NCI-H510A treated with DMSO at 0.1 percent for 48 hours (cell line): Measurements from ENCODE around the gene ZNF324.
"Not testable (repeated sequence)": the region's sequence is repeated elsewhere in the genome, so short reads cannot be mapped to it uniquely, and the experiment has no call there.

ENCODE experiments used
- DNase-seq: peaks from one replicate; lab custom pipeline; 2025; lab: John Stamatoyannopoulos, UW

Gene ZNF324

GRCh38 chr19:58500242-58500641 lies 33.4 kb downstream of the ZNF324 start:
- DNase-seq, result no peak

GRCh38 chr19:58507602-58508223 lies 40.8 kb downstream of the ZNF324 start:
- DNase-seq, result not testable (repeated sequence)

GRCh38 chr19:58509731-58510083 lies 42.8 kb downstream of the ZNF324 start:
- no peak for DNase-seq

GRCh38 chr19:58510084-58510862 lies 43.4 kb downstream of the ZNF324 start:
- DNase-seq, result no peak

- no peak for DNase-seq
These were observed 44.7 kb downstream of the ZNF324 start, which contains the start of gene SLC27A5 for GRCh38 chr19:58511353-58512208. Gene SLC27A5 (minus strand): TSS chr19:58511992. CDS start chr19:58511955, 37 bp downstream.

GRCh38 chr19:58513213-58513693 lies 46.4 kb downstream of the ZNF324 start:
- DNase-seq, result no peak

GRCh38 chr19:58513694-58514563 lies 47.0 kb downstream of the ZNF324 start:
- peak; percentile 81 for DNase-seq

GRCh38 chr19:58514564-58515022 lies 47.7 kb downstream of the ZNF324 start:
- DNase-seq, result no peak

- DNase-seq, result no peak
These were observed 48.4 kb downstream of the ZNF324 start for GRCh38 chr19:58515259-58515658.

- DNase-seq, result no peak
These were observed 49.5 kb downstream of the ZNF324 start for GRCh38 chr19:58516246-58516836.

GRCh38 chr19:58516964-58517833 lies 50.3 kb downstream of the ZNF324 start:
- DNase-seq, result no peak

- no peak for DNase-seq
These were observed 51.6 kb downstream of the ZNF324 start for GRCh38 chr19:58518256-58519086.

- peak; percentile 85 for DNase-seq
These were observed 52.1 kb downstream of the ZNF324 start for GRCh38 chr19:58519087-58519354.

GRCh38 chr19:58519355-58520256 lies 52.7 kb downstream of the ZNF324 start, which contains the start of gene ZBTB45:
Gene ZBTB45 (minus strand): TSS chr19:58519810. CDS start chr19:58517673, 2,137 bp downstream.
- peak; percentile 93 for DNase-seq

GRCh38 chr19:58520257-58520599 lies 53.3 kb downstream of the ZNF324 start:
- no peak for DNase-seq

GRCh38 chr19:58521651-58522050 lies 54.8 kb downstream of the ZNF324 start:
- DNase-seq, result no peak

GRCh38 chr19:58522709-58523108 lies 55.8 kb downstream of the ZNF324 start:
- DNase-seq, result no peak
